Erythroblast (primary cell): ENCODE data around the gene GOLGA7B.

Experiments
- GATA1 ChIP-seq: IDR thresholded peaks from 2 replicates; pipeline ENCODE4 v1.6.1; 2011; ENCODE audit warnings: low read depth, mild to moderate bottlenecking, control low read depth, low read length, moderate library complexity
- POLR2A ChIP-seq: IDR thresholded peaks from 2 replicates; pipeline ENCODE4 v1.6.1; 2011; ENCODE audit warnings: mild to moderate bottlenecking, low read length

DNA sequence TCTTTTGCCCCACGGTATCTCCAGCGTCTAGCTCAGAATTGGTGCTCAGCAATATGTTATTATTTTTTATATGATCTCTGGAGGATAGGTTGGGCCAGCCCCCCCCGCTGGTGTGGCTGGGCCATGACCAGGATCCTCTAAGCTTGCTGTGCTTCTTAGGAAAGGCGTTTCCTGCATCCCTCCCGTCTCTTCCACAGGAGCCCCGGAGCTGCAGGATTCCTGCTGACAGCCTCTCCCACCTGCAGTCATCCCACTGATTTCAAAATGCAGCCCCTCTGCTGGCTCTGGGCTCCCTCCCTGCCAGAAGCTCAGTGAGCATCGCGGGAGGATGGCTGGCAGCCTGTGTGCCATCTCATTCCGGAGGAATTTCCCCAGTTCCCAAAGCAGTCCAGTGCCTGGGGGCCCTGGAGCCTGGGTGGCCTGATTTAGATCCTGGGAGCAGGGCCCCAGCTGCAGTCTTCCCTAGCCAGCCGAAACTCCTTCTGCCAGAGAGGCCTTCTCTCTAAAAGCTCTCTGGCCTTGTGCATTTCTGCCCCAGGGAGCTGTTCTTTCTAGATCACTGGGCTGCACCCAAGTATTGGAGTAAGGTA, 21.8 kb upstream of the GOLGA7B start:
- TF ChIP-seq POLR2A: no peak
- TF ChIP-seq GATA1: no peak
